Measurements from ENCODE around the gene MS4A2. TPM values are rescaled to one million over a fixed set of nuclear protein-coding genes. Genes with fewer than 3 reads are reported as not detected.

The MS4A2 gene
- total RNA-seq, 1 experiment from 2014 or later = not detected

- H3K36me3 ChIP-seq (ENCODE audit: control insufficient read depth, insufficient read depth, low read length) = no peaks in the 10 kb centered on the region
- CTCF ChIA-PET = no interaction called here
- TF ChIP-seq CTCF (IDR thresholded peaks at IDR 0.05) = no peak
- no peak for TF ChIP-seq REST (IDR thresholded peaks at IDR 0.05; ENCODE audit: insufficient read depth in 1 of 2, low read depth in 2 of 2, low read length in 1 of 2)
- no peak for TF ChIP-seq SIN3A (IDR thresholded peaks at IDR 0.05; ENCODE audit: borderline replicate concordance, insufficient read depth, low read depth, low read length)
- no peak for TF ChIP-seq TCF7L2 (IDR thresholded peaks at IDR 0.05; ENCODE audit: low read depth, low read length)
- no peak for TF ChIP-seq POLR2AphosphoS5 (IDR thresholded peaks at IDR 0.05; ENCODE audit: low read depth, low read length)
- no peak overlapping the region for H3K27ac ChIP-seq (ENCODE audit: low read length)
- no peaks in the 10 kb centered on the region for H3K27me3 ChIP-seq (ENCODE audit: control insufficient read depth, insufficient read depth, low read length)
- intact Hi-C loops (cut with micrococcal nuclease; ENCODE audit: unreplicated experiment) = no loop called here
- POLR2A ChIA-PET = no interaction called here
- ATAC-seq (no peak), DNase-seq (ENCODE audit: low read depth, low spot score) (no peak)
- in situ Hi-C loops (cut with HindIII; ENCODE audit: low pct_unique_long_range_greater_than_20kb, low sequenced_read_pairs) = no loop called here
- H3K4me3 ChIP-seq (ENCODE audit: low read depth in 2 of 2, low read length in 2 of 2) = no peak overlapping the region
- no peaks in the 10 kb centered on the region for H3K4me1 ChIP-seq (ENCODE audit: control insufficient read depth, insufficient read depth, low read length)
- BruUV-seq (replicated peaks) = no TSS peak
- no peaks in the 10 kb centered on the region for H3K9me3 ChIP-seq (ENCODE audit: control insufficient read depth, insufficient read depth, low read depth, low read length)
These were observed 11.1 kb upstream of the MS4A2 start for GRCh38 chr11:60077216-60077817.

DNA sequence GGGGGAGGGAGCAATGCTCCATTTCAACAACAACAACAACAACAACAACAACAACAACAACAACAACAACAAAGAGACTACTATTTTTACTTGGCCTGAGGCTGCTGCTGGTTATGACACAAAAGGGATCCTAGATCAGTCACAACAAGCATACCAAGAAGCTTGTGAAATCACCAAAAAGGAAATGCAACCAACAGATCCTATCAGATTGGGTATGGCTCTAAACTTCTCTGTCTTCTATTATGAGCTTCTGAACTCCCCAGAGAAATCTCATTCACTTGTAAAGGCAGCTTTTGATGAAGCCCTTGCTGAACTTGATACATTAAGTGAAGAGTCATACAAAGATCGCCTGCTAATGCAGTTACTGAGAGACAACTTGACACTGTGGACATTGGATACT is 10.5 kb upstream of the MS4A2 start:
- H3K4me1 ChIP-seq (ENCODE audit: control insufficient read depth, insufficient read depth, low read length) = no peaks in the 10 kb centered on the region
- ATAC-seq = no peak
- no peaks in the 10 kb centered on the region for H3K27me3 ChIP-seq (ENCODE audit: control insufficient read depth, insufficient read depth, low read length)
- H3K27ac ChIP-seq (ENCODE audit: low read length) = no peak overlapping the region
- in situ Hi-C loops (cut with HindIII; ENCODE audit: low pct_unique_long_range_greater_than_20kb, low sequenced_read_pairs) = no loop called here
- CTCF ChIA-PET = no interaction called here
- no peak for TF ChIP-seq TCF7L2 (IDR thresholded peaks at IDR 0.05; ENCODE audit: low read depth, low read length)
- TF ChIP-seq SIN3A (IDR thresholded peaks at IDR 0.05; ENCODE audit: borderline replicate concordance, insufficient read depth, low read depth, low read length) = no peak
- TF ChIP-seq REST (IDR thresholded peaks at IDR 0.05; ENCODE audit: insufficient read depth in 1 of 2, low read depth in 2 of 2, low read length in 1 of 2) = no peak
- TF ChIP-seq POLR2AphosphoS5 (IDR thresholded peaks at IDR 0.05; ENCODE audit: low read depth, low read length) = no peak
- no peak for TF ChIP-seq CTCF (IDR thresholded peaks at IDR 0.05)
- no TSS peak for BruUV-seq (replicated peaks)
- intact Hi-C loops (cut with micrococcal nuclease; ENCODE audit: unreplicated experiment) = no loop called here
- POLR2A ChIA-PET = no interaction called here
- no peak for DNase-seq (ENCODE audit: low read depth, low spot score)
- H3K9me3 ChIP-seq (ENCODE audit: control insufficient read depth, insufficient read depth, low read depth, low read length) = no peaks in the 10 kb centered on the region
- no peaks in the 10 kb centered on the region for H3K36me3 ChIP-seq (ENCODE audit: control insufficient read depth, insufficient read depth, low read length)
- H3K4me3 ChIP-seq (ENCODE audit: low read depth in 2 of 2, low read length in 2 of 2) = no peak overlapping the region

All from Panc1 (cell line).